K562 (cell line): Measurements from ENCODE around the gene NAPA.

ENCODE experiments used
- ELF1 ChIP-seq: fragments of 200-800 bp; sonication (Bioruptor generic); IDR thresholded peaks from 2 replicates; pipeline ENCODE4 v1.6.1; 2016; ENCODE audit warnings: missing genetic modification characterization, missing compliant biosample characterization
- GABPA ChIP-seq: fragments of 200-800 bp; sonication (Bioruptor generic); conservative IDR thresholded peaks from 2 replicates; pipeline ENCODE4 v1.6.1; 2016; ENCODE audit warnings: low read depth, missing genetic modification characterization, missing compliant biosample characterization
- REST ChIP-seq, 2 experiments: fragments of 450-650 bp; formaldehyde crosslinking in 1 of 2; IDR thresholded peaks; 2 replicates each; pipeline versions ENCODE4 v1.4.0 to v1.6.1; 2014 to 2020; ENCODE audit warnings: mild to moderate bottlenecking in 2 of 2, borderline replicate concordance in 1 of 2, low read depth in 1 of 2
- ZKSCAN3 ChIP-seq: fragments of 250-450 bp; sonication (Bioruptor Pico); IDR thresholded peaks from 2 replicates; pipeline ENCODE4 v1.4.0; 2020

DNA sequence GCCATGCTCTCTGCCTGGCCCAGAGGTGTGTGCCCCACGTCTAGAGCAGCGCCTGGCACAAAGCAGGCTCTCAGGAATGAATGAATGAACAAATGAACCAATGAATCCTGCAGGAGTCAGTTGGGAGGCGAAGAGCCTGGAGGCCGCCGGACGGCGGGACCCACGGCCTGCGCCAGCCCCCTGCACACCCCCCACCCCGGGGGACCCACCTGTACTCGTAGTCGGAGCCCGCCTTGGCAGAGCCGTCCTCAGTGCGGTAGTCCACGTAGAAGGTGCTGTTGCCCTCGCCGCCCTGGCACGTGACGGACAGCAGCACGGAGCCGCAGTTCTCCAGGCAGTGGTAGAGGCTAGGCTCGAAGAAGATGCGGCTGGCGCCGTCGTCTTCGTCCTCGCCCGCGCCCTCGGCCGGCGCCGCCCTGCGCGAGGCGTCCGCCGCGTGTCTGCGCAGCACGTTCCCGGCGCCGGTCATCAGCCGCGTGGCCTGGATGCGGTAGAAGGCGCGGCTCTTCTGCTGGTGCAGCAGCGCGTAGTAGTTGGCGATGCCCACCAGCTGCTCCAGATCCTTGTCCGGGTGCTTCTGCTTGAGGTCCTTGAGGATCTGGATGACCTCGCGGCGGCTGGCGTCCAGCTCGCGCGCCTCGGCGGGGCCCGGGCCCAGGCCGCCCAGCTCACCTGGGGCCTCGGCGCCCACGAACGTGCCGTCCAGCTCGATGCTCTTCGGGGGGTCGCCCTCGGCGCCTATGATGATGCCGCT is 58.0 kb downstream of the NAPA start:
- no peak for TF ChIP-seq REST (IDR thresholded peaks at IDR 0.05; ENCODE audit: borderline replicate concordance)
- TF ChIP-seq REST (CRISPR knock-in tag; IDR thresholded peaks at IDR 0.05; ENCODE audit: low read depth), result no peak
- no peak for TF ChIP-seq ELF1 (tag)
- no peak for TF ChIP-seq ZKSCAN3 (CRISPR knock-in tag)
- no peak for TF ChIP-seq GABPA (tag)
